B cell (primary cell): ENCODE results near the gene FBF1. TPM values are rescaled to one million over a fixed set of nuclear protein-coding genes. Genes with fewer than 3 reads are reported as not detected.

ENCODE experiments used
- ATAC-seq: fragments of 200-7000 bp; cut with Tn5 transposase; one replicate; pipeline ENCODE4 v1.10.0; 2021; ENCODE audit warnings: low read depth, mild to moderate bottlenecking, moderate number of reproducible peaks, moderate library complexity
- CTCF ChIA-PET: fragments of 350-600 bp; sonication (Branson Sonifier 250); formaldehyde crosslinking; loops from one replicate; lab custom pipeline; 2021; ENCODE audit warnings: antibody characterized with exemption, inconsistent platforms; lab: Charles Lee
- POLR2A ChIA-PET: fragments of 350-600 bp; sonication (Branson Sonifier 250); formaldehyde crosslinking; loops from one replicate; lab custom pipeline; 2021; ENCODE audit warnings: antibody characterized with exemption; lab: Charles Lee
- DNase-seq: peaks from one replicate; pipeline ENCODE4 v3.0.0; 2013
- H2AFZ ChIP-seq: 2 replicates; pipeline ENCODE4 v1.6.1; 2012; ENCODE audit warnings: mild to moderate bottlenecking, low read depth, low read length; ENCODE audit not compliant: insufficient read depth, poor library complexity, severe bottlenecking
- H3K27ac ChIP-seq, 2 donors: 1 replicate in 1 of 2; 2 replicates in 1 of 2; pipeline ENCODE4 v1.5.1; 2012 to 2013; ENCODE audit warnings: low read length in 2 of 2, mild to moderate bottlenecking in 2 of 2, moderate library complexity in 1 of 2
- H3K27me3 ChIP-seq, 4 experiments: fragments of 200-600 bp in 1 of 4; sonication (generic) in 1 of 4; replicated peaks in 1 of 4; 1 replicate in 2 of 4; 2 replicates in 2 of 4; pipeline versions ENCODE4 v1.6.1 to v1.7.0; 2013 to 2016; ENCODE audit warnings: low read length in 3 of 4, mild to moderate bottlenecking in 2 of 4, mixed read lengths in 1 of 4, moderate library complexity in 1 of 4; ENCODE audit not compliant: insufficient read depth in 4 of 4, control insufficient read depth in 3 of 4; ENCODE audit errors: control extremely low read depth in 1 of 4
- H3K36me3 ChIP-seq, 2 experiments: replicated peaks in 1 of 2; 1 replicate in 1 of 2; 2 replicates in 1 of 2; pipeline versions ENCODE4 v1.6.1 to v1.7.1; 2013; ENCODE audit warnings: low read length in 1 of 2; ENCODE audit not compliant: insufficient read depth in 2 of 2, control insufficient read depth in 1 of 2; ENCODE audit errors: control extremely low read depth in 1 of 2, extremely low read depth in 1 of 2
- H3K4me1 ChIP-seq, 2 donors: fragments of 200-600 bp in 1 of 2; sonication (generic) in 1 of 2; 1 replicate in 1 of 2; 2 replicates in 1 of 2; pipeline versions ENCODE4 v1.5.1 to v1.6.1; 2013 to 2017; ENCODE audit warnings: low read length in 2 of 2; ENCODE audit not compliant: control insufficient read depth in 2 of 2, insufficient read depth in 2 of 2
- H3K4me2 ChIP-seq: replicated peaks from 2 replicates; pipeline ENCODE3; 2012; ENCODE audit warnings: mild to moderate bottlenecking, low read depth, low read length; ENCODE audit not compliant: poor library complexity, severe bottlenecking
- H3K4me3 ChIP-seq, 5 experiments: fragments of 200-600 bp in 1 of 5; sonication (generic) in 1 of 5; 1 replicate in 3 of 5; 2 replicates in 2 of 5; pipeline versions ENCODE4 v1.5.1 to v1.7.0; 2011 to 2016; ENCODE audit warnings: low read length in 4 of 5, mild to moderate bottlenecking in 4 of 5, low read depth in 2 of 5, control low read depth in 1 of 5, moderate library complexity in 1 of 5; ENCODE audit not compliant: insufficient read depth in 1 of 5; ENCODE audit errors: control extremely low read depth in 1 of 5, extremely low read depth in 1 of 5
- H3K79me2 ChIP-seq: fragments of 200-600 bp; sonication (generic); one replicate; pipeline ENCODE4 v1.6.0; 2016; ENCODE audit warnings: low read length; ENCODE audit not compliant: control insufficient read depth, insufficient read depth
- H3K9ac ChIP-seq: fragments of 200-600 bp; sonication (generic); 2 replicates; pipeline ENCODE4 v1.6.1; 2017; ENCODE audit warnings: mild to moderate bottlenecking, low read length, moderate library complexity
- H3K9me3 ChIP-seq, 3 donors: one replicate each; pipeline versions ENCODE4 v1.6.1 to v1.7.1; 2013; ENCODE audit warnings: low read length in 2 of 3; ENCODE audit not compliant: control insufficient read depth in 2 of 3, insufficient read depth in 1 of 3; ENCODE audit errors: control extremely low read depth in 1 of 3
- H4K20me1 ChIP-seq: 2 replicates; pipeline ENCODE4 v1.6.0; 2012; ENCODE audit warnings: mild to moderate bottlenecking, low read length; ENCODE audit not compliant: insufficient read depth, control insufficient read depth, poor library complexity, severe bottlenecking
- H3K27ac Mint-ChIP-seq: one replicate; pipeline ENCODE4 v1.8.0; 2021; ENCODE audit warnings: mixed read lengths
- H3K27me3 Mint-ChIP-seq: one replicate; pipeline ENCODE4 v1.8.0; 2021; ENCODE audit warnings: mixed read lengths
- H3K4me1 Mint-ChIP-seq: one replicate; pipeline ENCODE4 v1.8.0; 2021; ENCODE audit warnings: mixed read lengths
- H3K4me3 Mint-ChIP-seq: one replicate; pipeline ENCODE4 v1.8.0; 2021; ENCODE audit warnings: mixed read lengths
- H3K9me3 Mint-ChIP-seq: one replicate; pipeline ENCODE4 v1.8.0; 2022; ENCODE audit warnings: mixed read lengths; ENCODE audit not compliant: insufficient read depth
- EZH2 ChIP-seq: IDR thresholded peaks from 2 replicates; pipeline ENCODE4 v1.6.1; 2012; ENCODE audit warnings: borderline replicate concordance, low read depth, mild to moderate bottlenecking, moderate library complexity, low read length; ENCODE audit not compliant: insufficient read depth, poor library complexity, severe bottlenecking
- WGBS: methylation state at CpG from one replicate; pipeline ENCODE4 v1.1.5; 2013; ENCODE audit warnings: missing lambda C conversion rate; ENCODE audit not compliant: insufficient coverage; 5-methylcytosine and 5-hydroxymethylcytosine counted together
- intact Hi-C: fragments of 100-400 bp; cut with micrococcal nuclease; formaldehyde crosslinking; loops from one replicate; pipeline ENCODE4 v1.10.0; 2022
- polyA plus RNA-seq: library from polyadenylated mRNA; depleted of rRNA; stranded (reverse); fragments of >200 nt; gene quantifications from 2 replicates; pipeline ENCODE4 v1.2.3, GENCODE V29; 2012
- total RNA-seq, 2 donors: library from RNA; stranded (reverse); fragments of 120-200 nt in 1 of 2; gene quantifications; 1 replicate in 1 of 2; 2 replicates in 1 of 2; pipeline versions ENCODE4 v1.2.3 to v1.2.4, GENCODE V29; 2013 to 2022
- TF ChIP-seq, protein P1 (sequence below): fragments of 200-600 bp; IDR thresholded peaks from one replicate; pipeline ENCODE4 v1.8.0; 2022; ENCODE audit warnings: antibody characterized with exemption, mild to moderate bottlenecking

FBF1 gene
- total and polyA plus RNA-seq, 2 donors (not counting 1 experiment from before 2014, with no cell fraction given): 21.6 to 31.5 TPM

GRCh38 chr17:75943491-75943890, 2.6 kb upstream of the FBF1 start:
- DNase-seq (no peak), ATAC-seq (no peak)
- H3K79me2 ChIP-seq: peaks cover 3% of the 10 kb centered on the region
- peaks cover 0 to 14% of the 10 kb centered on the region in 2 donors for H3K4me1 ChIP-seq
- WGBS: 80% methylated on average over 1 of the region's 1 CpG
- intact Hi-C loops: no loop called here
- TF ChIP-seq, protein P1, sequence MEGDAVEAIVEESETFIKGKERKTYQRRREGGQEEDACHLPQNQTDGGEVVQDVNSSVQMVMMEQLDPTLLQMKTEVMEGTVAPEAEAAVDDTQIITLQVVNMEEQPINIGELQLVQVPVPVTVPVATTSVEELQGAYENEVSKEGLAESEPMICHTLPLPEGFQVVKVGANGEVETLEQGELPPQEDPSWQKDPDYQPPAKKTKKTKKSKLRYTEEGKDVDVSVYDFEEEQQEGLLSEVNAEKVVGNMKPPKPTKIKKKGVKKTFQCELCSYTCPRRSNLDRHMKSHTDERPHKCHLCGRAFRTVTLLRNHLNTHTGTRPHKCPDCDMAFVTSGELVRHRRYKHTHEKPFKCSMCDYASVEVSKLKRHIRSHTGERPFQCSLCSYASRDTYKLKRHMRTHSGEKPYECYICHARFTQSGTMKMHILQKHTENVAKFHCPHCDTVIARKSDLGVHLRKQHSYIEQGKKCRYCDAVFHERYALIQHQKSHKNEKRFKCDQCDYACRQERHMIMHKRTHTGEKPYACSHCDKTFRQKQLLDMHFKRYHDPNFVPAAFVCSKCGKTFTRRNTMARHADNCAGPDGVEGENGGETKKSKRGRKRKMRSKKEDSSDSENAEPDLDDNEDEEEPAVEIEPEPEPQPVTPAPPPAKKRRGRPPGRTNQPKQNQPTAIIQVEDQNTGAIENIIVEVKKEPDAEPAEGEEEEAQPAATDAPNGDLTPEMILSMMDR: no peak
- TF ChIP-seq EZH2: no peak
- no peak overlapping the region for H3K4me2 ChIP-seq
- ChIA-PET POLR2A (interaction anchor here (0.6 kb wide), 2 partner anchors 28 to 114 kb away, joined by 3 to 9 read pairs; no protein-coding TSS in a partner anchor), CTCF (no interaction called here)
- H3K27ac ChIP-seq: no peak overlapping the region
- H3K27me3 Mint-ChIP-seq: no peaks in the 10 kb centered on the region
- H4K20me1 ChIP-seq: no peaks in the 10 kb centered on the region
- H3K4me3 Mint-ChIP-seq: no peak overlapping the region
- H3K9me3 Mint-ChIP-seq: no peaks in the 10 kb centered on the region
- H3K9ac ChIP-seq: no peak overlapping the region
- H3K4me3 ChIP-seq: no peak overlapping the region
- H3K27me3 ChIP-seq: no peaks in the 10 kb centered on the region
- H3K9me3 ChIP-seq: no peaks in the 10 kb centered on the region
- no peak overlapping the region for H2AFZ ChIP-seq
- peaks cover 12% of the 10 kb centered on the region for H3K4me1 Mint-ChIP-seq
- H3K27ac Mint-ChIP-seq: no peak overlapping the region
- peaks cover 0 to 18% of the 10 kb centered on the region in 2 experiments for H3K36me3 ChIP-seq

- WGBS: no CpG with 5 or more reads among the region's 4 CpGs
These were observed 1.6 kb upstream of the FBF1 start for GRCh38 chr17:75942473-75942872.

More at GRCh38 chr17:75942473-75942872, 1.6 kb upstream of the FBF1 start:
- Mint-ChIP-seq H3K27me3 (no peaks in the 10 kb centered on the region), H3K4me1 (peaks cover 12% of the 10 kb centered on the region), H3K9me3 (no peaks in the 10 kb centered on the region), H3K27ac (no peak overlapping the region), H3K4me3 (peak overlapping the region; percentile 51)
- no peaks in the 10 kb centered on the region for H3K27me3 ChIP-seq
- DNase-seq: no peak
- TF ChIP-seq, protein P1: no peak
- TF ChIP-seq EZH2: no peak
- H2AFZ ChIP-seq: no peak overlapping the region
- H3K27ac ChIP-seq: no peak overlapping the region
- ATAC-seq: no peak
- H3K9me3 ChIP-seq: no peaks in the 10 kb centered on the region
- peaks cover 0 to 10% of the 10 kb centered on the region in 2 experiments for H3K36me3 ChIP-seq
- POLR2A ChIA-PET: no interaction called here
- H3K9ac ChIP-seq: no peak overlapping the region
- no peak overlapping the region for H3K4me2 ChIP-seq
- peaks cover 0 to 14% of the 10 kb centered on the region in 2 donors for H3K4me1 ChIP-seq
- H3K4me3 ChIP-seq: no peak overlapping the region
- H3K79me2 ChIP-seq: peaks cover 3% of the 10 kb centered on the region
- intact Hi-C loops: no loop called here
- no peaks in the 10 kb centered on the region for H4K20me1 ChIP-seq
- CTCF ChIA-PET: no interaction called here
